HG03521 (cell line): ENCODE data around the gene XPO6.

Experiments
- ATAC-seq: cut with Tn5 transposase; IDR thresholded peaks from one replicate; pipeline ENCODE4 v1.9.1; 2021; ENCODE audit warnings: mild to moderate bottlenecking, moderate library complexity; ENCODE audit not compliant: unreplicated experiment

XPO6 gene

GRCh38 chr16:28091656-28092055 is 120.1 kb downstream of the XPO6 start:
- ATAC-seq, result no peak

- no peak for ATAC-seq
Observed at GRCh38 chr16:28090646-28091377, 121.0 kb downstream of the XPO6 start.

GRCh38 chr16:28089992-28090365 is 121.8 kb downstream of the XPO6 start:
- no peak for ATAC-seq

- ATAC-seq, result no peak
Observed at GRCh38 chr16:28089205-28089991, 122.4 kb downstream of the XPO6 start.

DNA sequence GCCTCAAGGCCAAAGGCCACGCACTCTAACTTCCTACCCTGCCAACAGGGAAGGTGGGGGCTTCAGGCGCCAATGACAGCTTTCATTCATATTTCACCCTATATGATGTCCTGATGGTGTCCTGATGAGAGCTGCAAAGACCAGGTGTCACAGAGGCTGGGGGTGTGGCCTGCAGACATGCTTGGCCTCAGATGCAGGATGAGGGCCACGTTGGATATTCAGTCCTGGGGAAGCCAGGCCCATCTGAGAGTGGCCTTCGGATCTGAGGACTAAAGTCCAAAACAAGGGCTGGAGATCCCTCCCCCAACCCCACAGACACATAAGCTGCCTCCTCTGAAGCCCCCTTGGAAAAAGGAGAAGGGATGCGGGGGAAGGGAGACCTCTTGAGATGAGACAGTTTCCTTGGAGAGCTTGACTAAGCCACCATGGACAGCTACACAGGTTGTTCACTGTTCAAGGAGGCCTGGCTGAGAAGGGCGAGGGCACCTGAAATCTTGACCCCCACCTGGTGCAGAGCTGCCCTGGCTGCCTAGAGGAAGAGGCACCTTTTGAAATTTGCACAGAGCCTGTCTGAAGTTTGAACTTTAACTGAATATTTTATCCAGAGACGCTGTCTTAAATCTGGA is 124.0 kb downstream of the XPO6 start:
- ATAC-seq, result no peak

DNA sequence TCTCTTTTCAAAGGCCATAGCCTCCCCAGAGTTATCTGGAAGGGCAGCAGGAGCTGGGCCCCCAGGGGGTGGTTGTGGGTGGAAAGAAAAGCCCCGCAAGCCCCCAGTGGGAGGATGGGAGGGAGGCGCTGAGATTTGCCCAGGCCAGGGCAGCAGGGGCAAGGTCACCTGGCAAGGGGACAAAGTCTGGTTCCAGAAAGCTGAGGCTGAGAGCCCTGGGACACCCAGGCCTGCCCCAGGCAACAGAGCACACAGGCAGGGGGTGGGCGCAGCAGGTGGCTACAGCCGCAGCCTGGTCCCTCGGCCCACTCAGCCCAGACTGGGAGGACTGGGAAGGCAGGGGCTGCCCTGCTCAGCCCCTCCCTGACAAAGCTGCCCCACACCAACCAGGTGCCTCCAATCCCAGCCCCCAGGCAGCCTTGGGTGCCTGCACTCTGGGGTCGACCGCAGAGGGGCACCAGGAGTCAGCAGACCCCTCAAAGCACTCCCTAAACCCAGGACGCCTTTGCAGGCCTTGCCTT is 124.6 kb downstream of the XPO6 start:
- ATAC-seq, result no peak

GRCh38 chr16:28086186-28087139 is 125.3 kb downstream of the XPO6 start:
- ATAC-seq, result no peak

- no peak for ATAC-seq
Observed at GRCh38 chr16:28085389-28086171, 126.2 kb downstream of the XPO6 start.

DNA sequence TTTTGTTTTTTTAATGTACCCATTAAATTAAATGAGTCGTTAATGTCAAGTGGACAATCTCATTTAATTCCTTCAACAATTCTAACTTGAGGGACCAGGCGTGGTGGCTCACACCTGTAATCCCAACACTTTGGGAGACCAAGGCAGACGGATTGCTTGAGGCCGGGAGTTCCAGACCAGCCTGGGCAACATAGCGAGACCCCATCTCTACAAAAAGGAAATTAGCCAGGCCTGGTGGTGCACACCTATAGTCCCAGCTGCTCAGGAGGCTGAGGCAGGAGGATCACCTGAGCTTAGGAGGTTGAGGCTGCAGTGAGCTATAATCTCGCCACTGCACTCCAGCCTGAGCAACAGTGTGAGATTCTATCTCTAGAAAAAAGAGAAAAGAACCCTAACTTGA is 127.6 kb downstream of the XPO6 start:
- no peak for ATAC-seq

DNA sequence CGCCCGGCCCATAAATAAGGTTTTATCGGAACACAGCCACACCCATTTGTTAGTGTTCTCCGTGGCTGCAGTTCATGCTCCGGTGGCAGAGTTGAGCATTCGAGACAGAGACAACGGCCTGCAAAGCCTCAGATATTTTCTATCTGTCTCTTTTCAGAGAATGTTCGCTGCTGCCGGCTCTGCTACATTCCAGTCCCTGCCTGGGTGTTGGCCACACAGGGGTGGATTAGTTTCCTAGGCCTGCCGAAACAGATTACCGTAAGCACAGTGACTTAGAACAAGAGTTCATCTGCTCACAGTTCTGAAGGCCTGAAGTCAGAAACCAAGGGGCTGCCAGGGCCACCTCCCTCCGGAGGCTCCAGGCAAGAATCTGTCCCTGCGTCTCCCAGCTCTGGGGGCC is 129.1 kb downstream of the XPO6 start:
- no peak for ATAC-seq

- ATAC-seq, result no peak
Observed at GRCh38 chr16:28081391-28081968, 130.3 kb downstream of the XPO6 start.

DNA sequence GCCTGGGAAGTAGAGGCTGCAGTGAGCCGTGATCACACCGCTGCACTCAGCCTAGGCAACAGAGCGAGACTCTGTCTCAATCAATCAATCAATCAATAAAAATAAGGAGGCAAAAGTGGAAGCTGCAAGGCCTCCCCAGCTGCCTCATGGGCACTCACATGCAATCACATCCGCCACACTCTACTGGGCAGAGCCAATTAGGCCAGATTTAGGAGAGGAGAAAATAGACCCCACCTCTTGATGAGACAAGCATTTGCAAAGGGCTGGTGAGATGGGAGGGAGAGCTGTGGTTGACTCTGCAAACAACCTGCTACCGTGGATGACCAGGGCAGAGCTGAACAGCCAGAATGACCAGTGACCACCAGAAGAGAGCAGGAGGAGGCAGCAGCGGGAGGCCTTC is 133.5 kb downstream of the XPO6 start:
- ATAC-seq, result no peak

- ATAC-seq, result no peak
Observed at GRCh38 chr16:28073836-28074235, 137.9 kb downstream of the XPO6 start.

GRCh38 chr16:28072087-28072486 is 139.7 kb downstream of the XPO6 start:
- no peak for ATAC-seq

- no peak for ATAC-seq
Observed at GRCh38 chr16:28069971-28070794, 141.6 kb downstream of the XPO6 start.

DNA sequence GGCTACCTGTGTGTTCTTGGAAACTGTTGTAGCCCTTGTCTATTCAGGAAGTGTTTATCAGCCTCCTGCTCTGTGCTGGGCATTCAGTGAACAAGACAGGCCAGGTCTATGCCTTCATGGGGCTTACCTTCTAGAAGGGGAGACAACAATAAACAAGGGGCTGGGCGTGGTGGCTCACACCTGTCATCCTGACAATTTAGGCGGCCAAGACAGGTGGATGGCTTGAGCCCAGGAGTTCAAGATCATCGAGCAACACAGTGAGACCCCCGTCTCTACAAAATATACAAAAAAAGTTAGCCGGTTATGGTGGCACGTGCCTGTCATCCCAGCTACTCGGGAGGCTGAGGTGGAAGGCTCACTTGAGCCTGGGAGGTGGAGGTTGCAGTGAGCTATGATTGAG is 142.8 kb downstream of the XPO6 start:
- no peak for ATAC-seq

DNA sequence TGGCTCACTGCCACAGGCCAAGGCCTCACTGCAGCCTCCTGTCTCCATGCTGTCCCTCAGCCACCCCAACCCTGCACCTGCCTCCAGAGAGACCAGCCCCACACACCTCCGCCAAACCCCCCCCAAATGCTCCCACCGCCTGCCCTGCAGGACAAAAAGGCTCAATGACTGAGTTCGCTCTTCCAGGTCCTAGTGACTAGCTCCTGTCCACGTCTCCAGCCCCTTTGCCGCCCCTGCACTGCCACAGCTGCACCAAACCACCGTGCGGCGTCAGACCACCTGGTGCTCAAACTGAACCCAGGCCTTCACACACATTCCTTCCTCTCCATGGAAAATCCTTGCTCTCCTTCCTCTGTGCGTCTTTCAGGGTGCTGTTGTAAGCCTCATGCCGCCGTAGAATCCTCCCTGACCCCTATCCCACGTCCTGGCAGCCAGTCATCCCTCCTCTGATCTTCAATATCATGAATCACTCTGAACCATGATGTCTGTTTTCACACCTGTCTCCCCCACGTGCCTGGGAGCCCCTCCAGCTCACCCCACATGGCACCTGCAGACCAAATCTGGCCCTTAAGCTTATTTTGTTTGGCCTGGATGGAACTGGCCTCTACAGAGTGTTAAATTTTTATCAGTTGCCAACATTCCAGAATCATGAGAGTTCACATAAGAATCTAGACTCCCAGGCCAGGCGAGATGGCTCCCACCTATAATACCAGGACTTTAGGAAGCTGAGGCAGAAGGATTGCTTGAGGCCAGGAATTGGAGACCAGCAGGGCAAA is 144.0 kb downstream of the XPO6 start:
- ATAC-seq, result no peak

DNA sequence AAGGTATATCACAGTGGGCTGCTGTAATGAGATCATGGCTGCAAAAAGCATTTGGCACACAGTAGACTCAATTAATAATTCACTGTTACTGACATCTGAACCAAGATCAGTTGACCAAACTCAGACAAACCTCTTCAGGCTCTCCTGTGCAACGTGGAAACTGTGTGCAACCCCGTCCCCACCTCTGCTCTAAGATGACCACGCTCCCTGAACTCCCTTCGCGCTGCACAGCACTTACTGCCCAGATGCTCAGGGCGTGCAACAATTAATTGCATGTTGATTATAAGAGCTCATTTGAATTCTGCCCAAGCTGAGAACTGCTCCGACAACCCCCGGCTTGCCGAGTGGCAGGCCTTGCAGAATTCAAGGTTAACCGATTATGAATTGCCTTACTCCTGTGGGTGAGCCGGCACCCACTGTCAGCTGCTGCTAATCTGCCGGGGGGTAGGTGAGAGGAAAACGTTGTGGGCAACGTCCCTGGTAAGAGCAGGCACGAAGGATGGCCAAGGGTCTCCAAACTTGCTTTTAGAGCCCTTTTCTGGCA is 147.0 kb downstream of the XPO6 start:
- no peak for ATAC-seq
